Neuronal stem cell (in vitro differentiated cells): ENCODE measurements around the gene LMO1.

Experiments
- DNase-seq: peaks from one replicate; pipeline ENCODE4 v3.0.0-alpha.2; 2013; ENCODE audit warnings: low spot score
- H2AFZ ChIP-seq: one replicate; pipeline ENCODE4 v1.6.1; 2013; ENCODE audit warnings: mild to moderate bottlenecking, low read length, inconsistent platforms
- H2AK5ac ChIP-seq: 2 replicates; pipeline ENCODE4 v1.6.1; 2013; ENCODE audit warnings: low read depth, mild to moderate bottlenecking, inconsistent platforms, low read length, moderate library complexity, mixed read lengths
- H2BK120ac ChIP-seq: 2 replicates; pipeline ENCODE4 v1.6.1; 2013; ENCODE audit warnings: low read depth, mild to moderate bottlenecking, inconsistent platforms, low read length, moderate library complexity, mixed read lengths
- H2BK12ac ChIP-seq: one replicate; pipeline ENCODE4 v1.6.1; 2013; ENCODE audit warnings: low read length, inconsistent platforms
- H2BK15ac ChIP-seq: 2 replicates; pipeline ENCODE4 v1.6.1; 2013; ENCODE audit warnings: mild to moderate bottlenecking, low read length, inconsistent platforms, mixed read lengths
- H2BK5ac ChIP-seq: one replicate; pipeline ENCODE4 v1.6.1; 2013; ENCODE audit warnings: inconsistent platforms, mild to moderate bottlenecking, low read length, moderate library complexity
- H3K14ac ChIP-seq: one replicate; pipeline ENCODE4 v1.6.1; 2013; ENCODE audit warnings: low read length, inconsistent platforms
- H3K18ac ChIP-seq: 2 replicates; pipeline ENCODE4 v1.6.1; 2013; ENCODE audit warnings: low read length, inconsistent platforms
- H3K23ac ChIP-seq: 2 replicates; pipeline ENCODE4 v1.6.1; 2013; ENCODE audit warnings: low read depth, mild to moderate bottlenecking, mixed read lengths, low read length, inconsistent platforms; ENCODE audit not compliant: poor library complexity
- H3K27ac ChIP-seq: replicated peaks from 3 replicates; pipeline ENCODE4 v1.5.1; 2013; ENCODE audit warnings: low read length, inconsistent platforms
- H3K27me3 ChIP-seq, 3 experiments: 2 replicates each; pipeline ENCODE4 v1.6.1; 2013; ENCODE audit warnings: low read length in 3 of 3, mild to moderate bottlenecking in 2 of 3, inconsistent platforms in 1 of 3, low read depth in 1 of 3, mixed read lengths in 1 of 3, moderate library complexity in 1 of 3; ENCODE audit not compliant: control insufficient read depth in 3 of 3, insufficient read depth in 3 of 3
- H3K36me3 ChIP-seq, 2 donors: replicated peaks in 1 of 2; 2 replicates each; pipeline ENCODE4 v1.6.1; 2013; ENCODE audit warnings: low read length in 2 of 2; ENCODE audit not compliant: control insufficient read depth in 2 of 2, insufficient read depth in 2 of 2
- H3K4ac ChIP-seq: 2 replicates; pipeline ENCODE4 v1.6.1; 2013; ENCODE audit warnings: inconsistent platforms, mild to moderate bottlenecking, low read length, moderate library complexity
- H3K4me1 ChIP-seq, 2 donors: 1 replicate in 1 of 2; 2 replicates in 1 of 2; pipeline ENCODE4 v1.6.1; 2013; ENCODE audit warnings: low read length in 2 of 2, low read depth in 1 of 2; ENCODE audit not compliant: control insufficient read depth in 2 of 2, insufficient read depth in 1 of 2
- H3K4me2 ChIP-seq: one replicate; pipeline ENCODE4 v1.6.1; 2013; ENCODE audit warnings: mild to moderate bottlenecking, low read length, inconsistent platforms; ENCODE audit not compliant: insufficient read depth, poor library complexity, severe bottlenecking
- H3K4me3 ChIP-seq, 2 donors: 2 replicates each; pipeline ENCODE4 v1.5.1; 2013; ENCODE audit warnings: low read length in 2 of 2, mild to moderate bottlenecking in 2 of 2, inconsistent platforms in 1 of 2, moderate library complexity in 1 of 2
- H3K79me1 ChIP-seq: one replicate; pipeline ENCODE4 v1.6.1; 2013; ENCODE audit warnings: low read depth, mild to moderate bottlenecking, inconsistent platforms, low read length, moderate library complexity
- H3K9ac ChIP-seq: one replicate; pipeline ENCODE4 v1.6.1; 2013; ENCODE audit warnings: mild to moderate bottlenecking, low read depth, low read length, inconsistent platforms; ENCODE audit not compliant: poor library complexity
- H3K9me3 ChIP-seq, 2 donors: replicated peaks in 1 of 2; 2 replicates each; pipeline versions ENCODE3 to v1.6.1; 2013; ENCODE audit warnings: low read length in 2 of 2, mild to moderate bottlenecking in 2 of 2, inconsistent platforms in 1 of 2, low read depth in 1 of 2, mixed read lengths in 1 of 2, moderate library complexity in 1 of 2; ENCODE audit not compliant: control insufficient read depth in 2 of 2, insufficient read depth in 1 of 2
- H4K8ac ChIP-seq: one replicate; pipeline ENCODE4 v1.6.1; 2013; ENCODE audit warnings: low read depth, mild to moderate bottlenecking, inconsistent platforms, low read length, moderate library complexity
- H4K91ac ChIP-seq: one replicate; pipeline ENCODE4 v1.6.1; 2013; ENCODE audit warnings: low read length, low read depth, mild to moderate bottlenecking, inconsistent platforms; ENCODE audit not compliant: poor library complexity
- WGBS, 2 donors: extraction: QIAGEN DNeasy Blood & Tissue Kit; methylation state at CpG; one replicate each; pipeline ENCODE4 v1.1.7; 2013; ENCODE audit warnings: missing lambda C conversion rate in 2 of 2, mixed read lengths in 1 of 2; ENCODE audit not compliant: insufficient read length in 2 of 2, insufficient replicate concordance in 1 of 2; ENCODE audit errors: extremely low coverage in 2 of 2; 5-methylcytosine and 5-hydroxymethylcytosine counted together

The LMO1 gene

DNA sequence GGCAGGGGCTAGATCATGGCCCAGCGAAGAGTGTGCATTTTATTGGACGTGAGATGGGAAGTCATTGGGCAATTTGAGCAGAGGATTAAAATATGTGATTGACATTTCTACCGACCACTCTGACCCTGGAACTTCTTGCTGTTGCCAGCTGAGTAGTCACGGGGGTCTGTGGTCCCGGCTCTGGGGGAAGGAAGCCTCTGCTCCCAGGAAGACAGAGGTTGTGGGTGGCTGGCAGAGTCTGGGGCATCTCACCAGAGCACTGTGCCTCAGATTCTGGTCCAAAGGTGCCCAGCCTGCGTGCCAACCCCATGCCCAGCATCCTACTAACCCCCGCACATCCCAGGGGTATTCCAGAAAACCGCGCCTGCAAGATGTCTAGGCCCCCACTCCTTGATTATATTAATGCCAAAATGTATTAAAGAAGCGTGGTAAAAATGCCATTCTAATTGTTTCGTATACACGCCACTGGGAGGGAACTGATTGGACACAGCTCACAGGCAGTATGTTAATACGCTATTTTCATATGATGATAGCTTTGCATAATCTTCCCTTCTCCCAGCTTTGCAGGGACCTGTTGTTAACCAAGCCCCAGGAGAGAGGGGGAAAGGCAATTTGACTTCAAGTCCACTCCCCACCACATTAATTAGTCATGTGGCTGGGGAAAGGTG, 25.3 kb upstream of the LMO1 start:
- Histone ChIP-seq H2AK5ac (no peak overlapping the region), H2BK120ac (no peak overlapping the region), H3K14ac (no peak overlapping the region), H3K4ac (no peak overlapping the region), H2BK12ac (no peak overlapping the region), H4K8ac (no peak overlapping the region), H2BK5ac (no peak overlapping the region), H3K4me1 (peaks cover 14 to 21% of the 10 kb centered on the region in 2 donors), H3K4me2 (peak overlapping the region; percentile 11), H3K27me3 (peaks cover 0 to 7% (median 0%) of the 10 kb centered on the region in 3 experiments), H3K27ac (no peak overlapping the region), H3K18ac (peak overlapping the region; percentile 86), H3K36me3 (no peaks in the 10 kb centered on the region), H3K23ac (no peak overlapping the region), H3K79me1 (no peaks in the 10 kb centered on the region), H3K9ac (no peak overlapping the region), H2AFZ (peak overlapping the region; percentile 76), H4K91ac (no peak overlapping the region), H3K9me3 (no peaks in the 10 kb centered on the region), H2BK15ac (no peak overlapping the region), H3K4me3 (no peak overlapping the region)
- no peak for DNase-seq
- no CpG with 5 or more reads among the region's 13 CpGs for WGBS, 2 donors

DNA sequence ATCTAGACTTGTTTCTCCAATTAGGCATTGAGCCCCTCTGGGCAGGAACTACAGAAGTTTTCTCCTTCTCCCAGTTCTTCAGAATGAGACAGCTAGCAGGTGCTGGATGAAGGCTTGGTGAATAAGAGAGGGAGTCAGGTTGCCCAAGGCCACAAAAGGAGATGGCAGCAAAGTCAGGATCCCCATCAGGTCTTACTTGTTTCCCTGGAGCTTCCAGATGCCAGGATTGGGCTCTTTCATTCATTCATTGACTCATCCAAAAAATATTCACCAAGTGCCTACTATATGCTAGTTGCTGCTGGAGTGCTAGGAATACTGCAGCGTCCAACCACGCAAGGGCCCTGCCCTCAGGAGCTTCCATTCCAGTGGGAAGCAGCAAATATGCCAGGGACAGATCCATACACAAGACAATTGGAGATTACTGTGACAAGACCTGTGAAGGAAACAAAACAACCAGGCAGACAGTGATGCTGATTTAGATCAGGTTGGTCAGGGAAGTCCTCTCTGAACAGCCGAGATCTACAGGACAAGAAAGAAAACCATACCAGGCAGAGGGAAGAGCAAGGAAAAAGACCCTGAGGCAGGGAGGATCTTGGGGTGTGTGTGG, 24.6 kb upstream of the LMO1 start:
- Histone ChIP-seq H3K9me3 (no peaks in the 10 kb centered on the region), H2BK15ac (no peak overlapping the region), H3K9ac (no peak overlapping the region), H2BK12ac (no peak overlapping the region), H3K36me3 (no peaks in the 10 kb centered on the region), H2AK5ac (no peak overlapping the region), H3K27ac (no peak overlapping the region), H3K4me1 (peaks cover 18 to 24% of the 10 kb centered on the region in 2 donors), H2BK120ac (no peak overlapping the region), H3K4ac (no peak overlapping the region), H3K18ac (no peak overlapping the region), H3K79me1 (no peaks in the 10 kb centered on the region), H2BK5ac (no peak overlapping the region), H4K91ac (no peak overlapping the region), H3K4me3 (no peak overlapping the region), H3K14ac (no peak overlapping the region), H4K8ac (no peak overlapping the region), H3K4me2 (no peak overlapping the region), H3K23ac (no peak overlapping the region), H2AFZ (no peak overlapping the region), H3K27me3 (peaks cover 0 to under 1% (median 0%) of the 10 kb centered on the region in 3 experiments)
- no CpG with 5 or more reads among the region's 3 CpGs for WGBS, 2 donors
- DNase-seq, result no peak

DNA sequence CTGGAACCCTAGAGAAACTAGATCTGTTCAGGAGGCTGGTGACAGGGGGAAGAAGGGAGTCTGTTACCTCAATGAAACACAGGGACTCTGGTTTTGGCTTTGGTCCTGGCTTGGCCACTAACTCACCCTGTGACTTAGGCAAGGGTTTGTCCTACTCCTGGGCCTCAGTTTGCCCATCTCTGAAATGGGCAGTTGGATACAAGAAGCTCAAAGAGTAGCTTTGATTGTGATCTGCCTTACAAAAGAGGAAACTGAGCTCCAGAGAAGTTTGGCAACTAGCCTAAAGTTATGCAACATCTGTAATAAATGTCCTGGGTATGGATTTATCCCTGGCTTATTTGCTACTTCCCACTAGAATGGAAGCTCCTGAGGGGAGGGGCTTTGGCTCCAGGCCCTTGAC, 24.0 kb upstream of the LMO1 start:
- DNase-seq, result no peak
- no peaks in the 10 kb centered on the region for H3K9me3 ChIP-seq
- H3K4me1 ChIP-seq, result peaks cover 23 to 24% of the 10 kb centered on the region in 2 donors
- H4K8ac ChIP-seq, result no peak overlapping the region
- no peak overlapping the region for H3K4me2 ChIP-seq
- H2AFZ ChIP-seq, result no peak overlapping the region
- no peak overlapping the region for H2BK15ac ChIP-seq
- no peak overlapping the region for H3K14ac ChIP-seq
- no peak overlapping the region for H3K23ac ChIP-seq
- no peak overlapping the region for H2BK5ac ChIP-seq
- peaks cover 0 to 3% (median 0%) of the 10 kb centered on the region in 3 experiments for H3K27me3 ChIP-seq
- no peak overlapping the region for H2AK5ac ChIP-seq
- H3K4ac ChIP-seq, result no peak overlapping the region
- no peak overlapping the region for H3K27ac ChIP-seq
- H3K4me3 ChIP-seq, result no peak overlapping the region
- H3K9ac ChIP-seq, result no peak overlapping the region
- H2BK12ac ChIP-seq, result no peak overlapping the region
- H3K79me1 ChIP-seq, result no peaks in the 10 kb centered on the region
- H3K36me3 ChIP-seq, result no peaks in the 10 kb centered on the region
- H2BK120ac ChIP-seq, result no peak overlapping the region
- no peak overlapping the region for H4K91ac ChIP-seq
- H3K18ac ChIP-seq, result no peak overlapping the region

DNA sequence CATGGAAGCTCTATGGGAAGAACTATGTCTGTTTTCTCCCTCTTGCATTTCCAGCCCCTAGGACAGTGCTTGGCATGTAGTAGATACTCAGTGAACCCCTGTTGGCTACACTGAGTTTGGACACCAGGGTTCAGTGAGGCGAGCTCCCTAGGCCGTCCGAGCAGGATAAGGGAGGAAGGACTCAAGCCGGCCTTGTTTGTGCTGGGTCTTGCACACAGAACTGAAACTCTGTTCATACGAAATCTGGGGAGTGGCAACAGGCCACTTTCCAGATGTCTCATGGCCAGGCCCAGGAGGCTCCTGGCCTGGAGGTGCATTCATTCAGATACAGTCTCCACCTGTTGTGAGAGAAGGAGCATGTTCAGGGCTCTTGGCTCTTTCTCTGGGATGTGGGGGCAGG, 23.6 kb upstream of the LMO1 start:
- H2BK120ac ChIP-seq, result no peak overlapping the region
- no peak overlapping the region for H2AK5ac ChIP-seq
- WGBS, 2 donors, result no CpG with 5 or more reads among the region's 5 CpGs
- no peak overlapping the region for H4K91ac ChIP-seq
- H2BK15ac ChIP-seq, result no peak overlapping the region
- H3K4me1 ChIP-seq, result peaks cover 23 to 28% of the 10 kb centered on the region in 2 donors
- no peak overlapping the region for H3K23ac ChIP-seq
- no peak overlapping the region for H3K14ac ChIP-seq
- H3K4me3 ChIP-seq, result no peak overlapping the region
- H3K4me2 ChIP-seq, result no peak overlapping the region
- H2AFZ ChIP-seq, result no peak overlapping the region
- no peak overlapping the region for H3K27ac ChIP-seq
- no peaks in the 10 kb centered on the region for H3K79me1 ChIP-seq
- no peak overlapping the region for H2BK12ac ChIP-seq
- no peaks in the 10 kb centered on the region for H3K9me3 ChIP-seq
- no peak overlapping the region for H2BK5ac ChIP-seq
- H3K9ac ChIP-seq, result no peak overlapping the region
- no peaks in the 10 kb centered on the region for H3K36me3 ChIP-seq
- no peak overlapping the region for H3K18ac ChIP-seq
- DNase-seq, result no peak
- H3K27me3 ChIP-seq, result peaks cover 0 to 3% (median 0%) of the 10 kb centered on the region in 3 experiments
- H3K4ac ChIP-seq, result no peak overlapping the region
- no peak overlapping the region for H4K8ac ChIP-seq
